Activated naive CD4-positive, alpha-beta T cell treated with Interleukin-2 at 50 U/mL for 16 hours (primary cell): ENCODE results near the gene ORAI3.

Experiments used
- DNase-seq: peaks from one replicate; pipeline ENCODE4 v3.0.0-alpha.2; 2020

Gene ORAI3

GRCh38 chr16:30995927-30996323 is 47.1 kb downstream of the ORAI3 start:
- no peak for DNase-seq

GRCh38 chr16:30996324-30996984 is 47.6 kb downstream of the ORAI3 start:
- DNase-seq = no peak

GRCh38 chr16:30996985-30997724 is 48.3 kb downstream of the ORAI3 start:
- DNase-seq = peak; percentile 77

- no peak for DNase-seq
Measured at GRCh38 chr16:30997725-30998711, 49.1 kb downstream of the ORAI3 start.

- no peak for DNase-seq
Measured at GRCh38 chr16:30998852-30999761, 50.2 kb downstream of the ORAI3 start.

GRCh38 chr16:31000671-31001382 is 52.0 kb downstream of the ORAI3 start:
- DNase-seq = no peak

- DNase-seq = no peak
Measured at GRCh38 chr16:31001507-31002249, 52.8 kb downstream of the ORAI3 start.

- no peak for DNase-seq
Measured at GRCh38 chr16:31002250-31002700, 53.4 kb downstream of the ORAI3 start.

GRCh38 chr16:31002862-31003341 is 54.0 kb downstream of the ORAI3 start:
- DNase-seq = no peak

- no peak for DNase-seq
Measured at GRCh38 chr16:31003744-31004143, 54.9 kb downstream of the ORAI3 start.
